Measurements from ENCODE around the gene UGT1A3.

The UGT1A3 gene

DNA sequence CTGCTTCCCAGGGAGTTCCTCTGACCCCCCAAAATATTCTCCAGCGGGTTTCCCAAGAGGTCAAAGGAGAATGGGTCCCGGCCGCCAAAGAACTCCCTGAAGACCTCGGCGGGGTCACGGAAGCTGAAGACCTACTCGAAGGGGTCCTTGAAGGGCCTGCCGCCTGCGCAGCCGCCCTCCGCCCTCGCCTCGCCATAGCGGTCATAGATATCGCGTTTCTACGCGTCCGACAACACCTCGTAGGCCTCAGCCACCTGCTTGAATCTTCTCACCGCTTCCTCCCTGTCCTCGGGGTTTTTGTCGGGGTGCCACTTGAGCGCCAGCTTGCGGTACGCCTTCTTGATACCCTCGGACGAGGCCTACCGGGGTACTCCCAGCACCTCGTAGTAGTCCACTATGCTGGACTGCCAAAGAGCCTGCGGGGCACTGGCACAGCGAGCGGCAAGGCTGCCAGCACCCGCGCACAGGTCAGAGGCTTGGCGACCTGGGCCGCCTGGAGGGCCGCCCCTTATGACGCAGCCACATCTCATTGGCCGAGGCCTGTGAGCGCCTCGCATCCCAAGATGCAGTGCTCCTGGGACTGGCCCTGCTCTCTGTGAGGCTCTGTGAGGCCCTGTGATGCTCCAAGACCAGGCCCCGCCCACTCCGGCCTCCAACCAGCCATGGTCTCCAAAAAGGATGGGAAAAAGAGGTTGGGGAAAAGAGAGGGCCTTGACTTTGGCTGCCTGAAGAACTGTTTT is 26.2 kb downstream of the UGT1A3 start:
- TF ChIP-seq, protein P1, sequence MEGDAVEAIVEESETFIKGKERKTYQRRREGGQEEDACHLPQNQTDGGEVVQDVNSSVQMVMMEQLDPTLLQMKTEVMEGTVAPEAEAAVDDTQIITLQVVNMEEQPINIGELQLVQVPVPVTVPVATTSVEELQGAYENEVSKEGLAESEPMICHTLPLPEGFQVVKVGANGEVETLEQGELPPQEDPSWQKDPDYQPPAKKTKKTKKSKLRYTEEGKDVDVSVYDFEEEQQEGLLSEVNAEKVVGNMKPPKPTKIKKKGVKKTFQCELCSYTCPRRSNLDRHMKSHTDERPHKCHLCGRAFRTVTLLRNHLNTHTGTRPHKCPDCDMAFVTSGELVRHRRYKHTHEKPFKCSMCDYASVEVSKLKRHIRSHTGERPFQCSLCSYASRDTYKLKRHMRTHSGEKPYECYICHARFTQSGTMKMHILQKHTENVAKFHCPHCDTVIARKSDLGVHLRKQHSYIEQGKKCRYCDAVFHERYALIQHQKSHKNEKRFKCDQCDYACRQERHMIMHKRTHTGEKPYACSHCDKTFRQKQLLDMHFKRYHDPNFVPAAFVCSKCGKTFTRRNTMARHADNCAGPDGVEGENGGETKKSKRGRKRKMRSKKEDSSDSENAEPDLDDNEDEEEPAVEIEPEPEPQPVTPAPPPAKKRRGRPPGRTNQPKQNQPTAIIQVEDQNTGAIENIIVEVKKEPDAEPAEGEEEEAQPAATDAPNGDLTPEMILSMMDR (IDR thresholded peaks at IDR 0.05; ENCODE audit: insufficient read depth, low read length) = no peak
- Histone ChIP-seq H3K27me3 (ENCODE audit: insufficient read depth, poor library complexity, severe bottlenecking) (no peaks in the 10 kb centered on the region), H3K4me3 (replicated peaks; ENCODE audit: insufficient read depth, low read length) (no peak overlapping the region), H3K27ac (replicated peaks) (no peak overlapping the region)
- DNase-seq (ENCODE audit: low read depth in 1 of 2, low spot score in 1 of 2) = no peak

DNA sequence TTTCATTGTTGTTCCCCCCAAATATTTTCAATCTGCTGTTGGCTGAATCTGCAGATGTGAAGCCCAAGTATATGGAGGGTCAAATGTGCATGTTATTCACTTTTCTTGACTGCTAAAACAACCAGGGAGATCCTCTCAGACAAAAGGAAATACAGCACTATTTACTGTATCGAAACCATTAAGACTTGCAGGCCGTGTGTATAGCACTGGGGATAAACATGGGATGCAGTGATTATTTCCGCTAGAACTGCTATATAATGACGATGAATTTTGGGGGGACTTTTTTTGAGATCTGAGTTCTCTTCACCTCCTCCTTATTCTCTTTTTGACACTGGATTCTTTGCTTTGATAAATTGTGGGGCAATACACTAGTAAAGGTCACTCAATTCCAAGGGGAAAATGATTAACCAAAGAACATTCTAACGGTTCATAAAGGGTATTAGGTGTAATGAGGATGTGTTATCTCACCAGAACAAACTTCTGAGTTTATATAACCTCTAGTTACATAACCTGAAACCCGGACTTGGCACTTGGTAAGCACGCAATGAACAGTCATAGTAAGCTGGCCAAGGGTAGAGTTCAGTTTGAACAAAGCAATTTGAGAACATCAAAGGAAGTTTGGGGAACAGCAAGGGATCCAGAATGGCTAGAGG is 27.7 kb downstream of the UGT1A3 start:
- Histone ChIP-seq H3K4me3 (replicated peaks; ENCODE audit: insufficient read depth, low read length) (no peak overlapping the region), H3K27me3 (ENCODE audit: insufficient read depth, poor library complexity, severe bottlenecking) (no peaks in the 10 kb centered on the region), H3K27ac (replicated peaks) (no peak overlapping the region)
- TF ChIP-seq SPI1 (IDR thresholded peaks at IDR 0.05; ENCODE audit: borderline replicate concordance, low read depth) = no peak
- no peak for TF ChIP-seq POLR2AphosphoS5 (IDR thresholded peaks at IDR 0.05; ENCODE audit: low read depth)
- TF ChIP-seq, protein P1 (IDR thresholded peaks at IDR 0.05; ENCODE audit: insufficient read depth, low read length) = no peak
- TF ChIP-seq, protein P2, sequence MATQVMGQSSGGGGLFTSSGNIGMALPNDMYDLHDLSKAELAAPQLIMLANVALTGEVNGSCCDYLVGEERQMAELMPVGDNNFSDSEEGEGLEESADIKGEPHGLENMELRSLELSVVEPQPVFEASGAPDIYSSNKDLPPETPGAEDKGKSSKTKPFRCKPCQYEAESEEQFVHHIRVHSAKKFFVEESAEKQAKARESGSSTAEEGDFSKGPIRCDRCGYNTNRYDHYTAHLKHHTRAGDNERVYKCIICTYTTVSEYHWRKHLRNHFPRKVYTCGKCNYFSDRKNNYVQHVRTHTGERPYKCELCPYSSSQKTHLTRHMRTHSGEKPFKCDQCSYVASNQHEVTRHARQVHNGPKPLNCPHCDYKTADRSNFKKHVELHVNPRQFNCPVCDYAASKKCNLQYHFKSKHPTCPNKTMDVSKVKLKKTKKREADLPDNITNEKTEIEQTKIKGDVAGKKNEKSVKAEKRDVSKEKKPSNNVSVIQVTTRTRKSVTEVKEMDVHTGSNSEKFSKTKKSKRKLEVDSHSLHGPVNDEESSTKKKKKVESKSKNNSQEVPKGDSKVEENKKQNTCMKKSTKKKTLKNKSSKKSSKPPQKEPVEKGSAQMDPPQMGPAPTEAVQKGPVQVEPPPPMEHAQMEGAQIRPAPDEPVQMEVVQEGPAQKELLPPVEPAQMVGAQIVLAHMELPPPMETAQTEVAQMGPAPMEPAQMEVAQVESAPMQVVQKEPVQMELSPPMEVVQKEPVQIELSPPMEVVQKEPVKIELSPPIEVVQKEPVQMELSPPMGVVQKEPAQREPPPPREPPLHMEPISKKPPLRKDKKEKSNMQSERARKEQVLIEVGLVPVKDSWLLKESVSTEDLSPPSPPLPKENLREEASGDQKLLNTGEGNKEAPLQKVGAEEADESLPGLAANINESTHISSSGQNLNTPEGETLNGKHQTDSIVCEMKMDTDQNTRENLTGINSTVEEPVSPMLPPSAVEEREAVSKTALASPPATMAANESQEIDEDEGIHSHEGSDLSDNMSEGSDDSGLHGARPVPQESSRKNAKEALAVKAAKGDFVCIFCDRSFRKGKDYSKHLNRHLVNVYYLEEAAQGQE (IDR thresholded peaks at IDR 0.05; ENCODE audit: insufficient replicate concordance, low read depth) = no peak
- no peak for TF ChIP-seq GABPA (IDR thresholded peaks at IDR 0.05; ENCODE audit: low read depth)
- no peak for DNase-seq (ENCODE audit: low read depth in 1 of 2, low spot score in 1 of 2)

DNA sequence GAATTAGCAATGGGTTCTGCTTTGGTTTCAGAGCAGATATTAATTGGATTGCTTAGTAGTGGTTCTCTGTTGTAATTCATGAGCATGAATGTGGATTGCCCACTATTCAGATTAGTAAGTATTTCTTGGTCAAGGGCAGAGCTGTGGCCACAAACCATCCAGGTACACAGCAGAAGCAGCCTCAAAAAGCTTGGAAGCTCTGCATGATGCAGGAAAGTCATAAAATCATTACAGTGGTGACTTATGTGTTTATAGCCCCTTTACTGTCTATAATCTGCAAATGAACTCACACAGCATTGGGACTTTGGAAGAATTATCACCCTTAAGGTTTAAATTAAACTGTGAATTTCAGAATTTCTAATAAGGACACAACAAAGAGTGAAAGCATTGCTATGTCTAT is 29.3 kb downstream of the UGT1A3 start:
- Histone ChIP-seq H3K27ac (replicated peaks) (no peak overlapping the region), H3K4me3 (replicated peaks; ENCODE audit: insufficient read depth, low read length) (no peak overlapping the region), H3K27me3 (ENCODE audit: insufficient read depth, poor library complexity, severe bottlenecking) (no peaks in the 10 kb centered on the region)
- TF ChIP-seq POLR2AphosphoS5 (IDR thresholded peaks at IDR 0.05; ENCODE audit: low read depth) = no peak
- TF ChIP-seq, protein P1 (IDR thresholded peaks at IDR 0.05; ENCODE audit: insufficient read depth, low read length) = no peak
- TF ChIP-seq SPI1 (IDR thresholded peaks at IDR 0.05; ENCODE audit: borderline replicate concordance, low read depth) = no peak
- no peak for DNase-seq (ENCODE audit: low read depth in 1 of 2, low spot score in 1 of 2)

DNA sequence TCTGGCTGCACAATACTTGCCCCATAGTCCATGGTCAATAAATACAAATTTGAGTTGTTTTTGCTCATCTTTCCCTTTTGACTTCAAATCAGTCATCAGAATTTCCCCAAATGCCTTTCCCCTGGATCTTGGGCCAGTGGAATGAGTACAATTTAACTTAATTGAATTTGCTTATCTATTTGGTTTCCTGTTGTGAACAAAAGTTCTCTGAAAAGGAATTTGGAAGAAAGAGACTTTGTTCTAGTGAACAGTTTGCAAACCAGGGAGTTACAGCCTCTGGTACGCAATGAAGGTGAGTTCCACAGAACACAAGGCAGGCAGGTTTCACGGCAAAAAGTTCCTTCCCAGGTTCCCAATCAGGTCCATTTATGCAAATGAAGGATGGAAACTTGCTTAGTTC is 30.0 kb downstream of the UGT1A3 start:
- no peak for TF ChIP-seq POLR2AphosphoS5 (IDR thresholded peaks at IDR 0.05; ENCODE audit: low read depth)
- H3K27ac ChIP-seq (replicated peaks) = no peak overlapping the region
- no peak for DNase-seq (ENCODE audit: low read depth in 1 of 2, low spot score in 1 of 2)

DNA sequence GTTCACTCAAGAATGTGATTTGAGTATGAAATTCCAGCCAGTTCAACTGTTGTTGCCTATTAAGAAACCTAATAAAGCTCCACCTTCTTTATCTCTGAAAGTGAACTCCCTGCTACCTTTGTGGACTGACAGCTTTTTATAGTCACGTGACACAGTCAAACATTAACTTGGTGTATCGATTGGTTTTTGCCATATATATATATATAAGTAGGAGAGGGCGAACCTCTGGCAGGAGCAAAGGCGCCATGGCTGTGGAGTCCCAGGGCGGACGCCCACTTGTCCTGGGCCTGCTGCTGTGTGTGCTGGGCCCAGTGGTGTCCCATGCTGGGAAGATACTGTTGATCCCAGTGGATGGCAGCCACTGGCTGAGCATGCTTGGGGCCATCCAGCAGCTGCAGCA is 31.2 kb downstream of the UGT1A3 start, which contains the start of gene UGT1A1:
Gene UGT1A1 (plus strand): TSS at position 228 of the 400 bp plus-strand sequence. CDS start 18 bp downstream, at position 246.
- DNase-seq (ENCODE audit: low read depth in 1 of 2, low spot score in 1 of 2) = no peak

More for the DNA sequence above, 30.0 kb downstream of the UGT1A3 start:
- Histone ChIP-seq H3K27me3 (ENCODE audit: insufficient read depth, poor library complexity, severe bottlenecking) (no peaks in the 10 kb centered on the region), H3K4me3 (replicated peaks; ENCODE audit: insufficient read depth, low read length) (no peak overlapping the region)

More for the DNA sequence above, 31.2 kb downstream of the UGT1A3 start, which contains the start of gene UGT1A1:
- Histone ChIP-seq H3K4me3 (replicated peaks; ENCODE audit: insufficient read depth, low read length) (no peak within 1 kb of the TSS), H3K27ac (replicated peaks) (no peak within 1 kb of the TSS), H3K27me3 (ENCODE audit: insufficient read depth, poor library complexity, severe bottlenecking) (no peaks in the 10 kb centered on the region)
- TF ChIP-seq, protein P2 (IDR thresholded peaks at IDR 0.05; ENCODE audit: insufficient replicate concordance, low read depth) = no peak
- TF ChIP-seq GABPA (IDR thresholded peaks at IDR 0.05; ENCODE audit: low read depth) (no peak), SPI1 (IDR thresholded peaks at IDR 0.05; ENCODE audit: borderline replicate concordance, low read depth) (no peak), POLR2AphosphoS5 (IDR thresholded peaks at IDR 0.05; ENCODE audit: low read depth) (no peak)
- TF ChIP-seq, protein P1 (IDR thresholded peaks at IDR 0.05; ENCODE audit: insufficient read depth, low read length) = no peak
